Effector memory CD4-positive, alpha-beta T cell (primary cell): Measurements from ENCODE around the gene GPR26.

ENCODE experiments used
- DNase-seq, 3 donors: peaks; one replicate each; pipeline ENCODE4 v3.0.0-alpha.2; 2020
- H3K27ac ChIP-seq: 2 replicates; pipeline ENCODE4 v1.7.0; 2013; ENCODE audit warnings: mild to moderate bottlenecking, low read length, moderate library complexity; ENCODE audit not compliant: insufficient read depth, poor library complexity, severe bottlenecking
- H3K27me3 ChIP-seq: replicated peaks from 2 replicates; pipeline ENCODE4 v1.7.0; 2013; ENCODE audit warnings: mild to moderate bottlenecking, low read length; ENCODE audit not compliant: insufficient read depth, control insufficient read depth, poor library complexity, severe bottlenecking
- H3K36me3 ChIP-seq: 2 replicates; pipeline ENCODE4 v1.7.0; 2013; ENCODE audit warnings: mild to moderate bottlenecking, low read length, moderate library complexity; ENCODE audit not compliant: control insufficient read depth, insufficient read depth
- H3K4me1 ChIP-seq: 2 replicates; pipeline ENCODE4 v1.7.0; 2013; ENCODE audit warnings: low read length, mild to moderate bottlenecking; ENCODE audit not compliant: control insufficient read depth, insufficient read depth, poor library complexity, severe bottlenecking
- H3K4me3 ChIP-seq: 2 replicates; pipeline ENCODE4 v1.7.0; 2013; ENCODE audit warnings: low read length, low read depth, mild to moderate bottlenecking; ENCODE audit not compliant: insufficient read depth, poor library complexity, severe bottlenecking
- H3K9me3 ChIP-seq: 2 replicates; pipeline ENCODE4 v1.7.0; 2013; ENCODE audit warnings: mild to moderate bottlenecking, low read length, moderate library complexity; ENCODE audit not compliant: control insufficient read depth

GPR26 gene

GRCh38 chr10:123744224-123744536 is 78.0 kb downstream of the GPR26 start:
- no peak for DNase-seq
- Histone ChIP-seq H3K4me1 (no peaks in the 10 kb centered on the region), H3K36me3 (no peaks in the 10 kb centered on the region), H3K9me3 (no peaks in the 10 kb centered on the region), H3K4me3 (no peak overlapping the region), H3K27ac (no peak overlapping the region), H3K27me3 (no peaks in the 10 kb centered on the region)
